WTC11 (cell line): ENCODE results near the gene ADAMTS15. TPM values are rescaled to one million over a fixed set of nuclear protein-coding genes. Genes with fewer than 3 reads are reported as not detected.

Experiments
- ATAC-seq: fragments of 200-7000 bp; cut with Tn5 transposase; 2 replicates; pipeline ENCODE4 v1.10.0; 2021; ENCODE audit warnings: mild to moderate bottlenecking, moderate library complexity
- CTCF ChIA-PET: fragments of 300-600 bp; sonication (Branson Sonifier 250); formaldehyde crosslinking; loops from one replicate; lab custom pipeline; 2021; ENCODE audit warnings: antibody characterized with exemption; lab: Charles Lee
- POLR2A ChIA-PET: fragments of 350-600 bp; sonication (Branson Sonifier 250); formaldehyde crosslinking; loops from one replicate; lab custom pipeline; 2021; ENCODE audit warnings: antibody characterized with exemption; lab: Charles Lee
- DNase-seq: peaks from one replicate; pipeline ENCODE4 v3.0.0; 2021; ENCODE audit warnings: low spot score
- H3K27ac Mint-ChIP-seq: 2 replicates; pipeline ENCODE4 v1.8.0; 2021; ENCODE audit warnings: mixed read lengths
- H3K27me3 Mint-ChIP-seq: 2 replicates; pipeline ENCODE4 v1.8.0; 2021; ENCODE audit warnings: low read depth, mild to moderate bottlenecking, moderate library complexity, mixed read lengths
- H3K36me3 Mint-ChIP-seq: 2 replicates; pipeline ENCODE4 v1.8.0; 2021; ENCODE audit warnings: mixed read lengths
- H3K4me1 Mint-ChIP-seq: 2 replicates; pipeline ENCODE4 v1.8.0; 2022; ENCODE audit warnings: mixed read lengths
- H3K4me3 Mint-ChIP-seq: 2 replicates; pipeline ENCODE4 v1.8.0; 2021; ENCODE audit warnings: mild to moderate bottlenecking, moderate library complexity, mixed read lengths
- H3K9me3 Mint-ChIP-seq: 2 replicates; pipeline ENCODE4 v1.8.0; 2021; ENCODE audit warnings: mixed read lengths
- CBFB ChIP-seq: sonication (generic); formaldehyde crosslinking; IDR thresholded peaks from 2 replicates; pipeline ENCODE4 v1.8.1; 2022; ENCODE audit warnings: mild to moderate bottlenecking, low read depth, missing genetic modification reagents
- E2F1 ChIP-seq: sonication (generic); formaldehyde crosslinking; IDR thresholded peaks from 2 replicates; pipeline ENCODE4 v1.8.0; 2022; ENCODE audit warnings: mild to moderate bottlenecking, missing genetic modification reagents
- ESRRA ChIP-seq: sonication (generic); formaldehyde crosslinking; IDR thresholded peaks from 2 replicates; pipeline ENCODE4 v1.8.1; 2022; ENCODE audit warnings: mild to moderate bottlenecking, missing genetic modification reagents, borderline replicate concordance
- FOXK1 ChIP-seq: sonication (generic); formaldehyde crosslinking; IDR thresholded peaks from 2 replicates; pipeline ENCODE4 v1.8.0; 2022; ENCODE audit warnings: mild to moderate bottlenecking, moderate library complexity, missing genetic modification reagents
- GABPB1 ChIP-seq: sonication (generic); formaldehyde crosslinking; IDR thresholded peaks from 2 replicates; pipeline ENCODE4 v1.8.1; 2023; ENCODE audit warnings: mild to moderate bottlenecking, missing genetic modification reagents
- HMGXB4 ChIP-seq: sonication (generic); formaldehyde crosslinking; IDR thresholded peaks from 2 replicates; pipeline ENCODE4 v1.8.1; 2023; ENCODE audit warnings: mild to moderate bottlenecking, moderate library complexity, missing genetic modification reagents
- IRF1 ChIP-seq: sonication (generic); formaldehyde crosslinking; IDR thresholded peaks from 2 replicates; pipeline ENCODE4 v1.8.0; 2023; ENCODE audit warnings: missing genetic modification reagents
- IRF2 ChIP-seq: sonication (generic); formaldehyde crosslinking; IDR thresholded peaks from 2 replicates; pipeline ENCODE4 v1.8.0; 2022; ENCODE audit warnings: low read depth, missing genetic modification reagents, borderline replicate concordance
- JAZF1 ChIP-seq: fragments of 250-450 bp; sonication (Bioruptor Pico); IDR thresholded peaks from 2 replicates; pipeline ENCODE4 v1.9.0; 2021; ENCODE audit warnings: moderate library complexity, mild to moderate bottlenecking, inconsistent platforms
- MLX ChIP-seq: sonication (generic); formaldehyde crosslinking; IDR thresholded peaks from 2 replicates; pipeline ENCODE4 v1.8.1; 2023; ENCODE audit warnings: mild to moderate bottlenecking, missing genetic modification reagents, moderate library complexity
- MYBL2 ChIP-seq: sonication (generic); formaldehyde crosslinking; IDR thresholded peaks from 2 replicates; pipeline ENCODE4 v1.8.1; 2023; ENCODE audit warnings: mild to moderate bottlenecking, moderate library complexity, missing genetic modification reagents
- NFE2L1 ChIP-seq: sonication (generic); formaldehyde crosslinking; IDR thresholded peaks from 2 replicates; pipeline ENCODE4 v1.8.1; 2023; ENCODE audit warnings: missing genetic modification reagents
- OVOL2 ChIP-seq: fragments of 250-450 bp; sonication (Bioruptor Pico); IDR thresholded peaks from 2 replicates; pipeline ENCODE4 v1.9.0; 2021; ENCODE audit warnings: mild to moderate bottlenecking, borderline replicate concordance
- PRRX2 ChIP-seq: fragments of 250-450 bp; sonication (Bioruptor Pico); IDR thresholded peaks from 2 replicates; pipeline ENCODE4 v1.8.0; 2021; ENCODE audit warnings: mild to moderate bottlenecking
- SOX15 ChIP-seq: fragments of 250-450 bp; sonication (Bioruptor Pico); IDR thresholded peaks from 2 replicates; pipeline ENCODE4 v1.9.0; 2021; ENCODE audit warnings: mild to moderate bottlenecking
- SP1 ChIP-seq: sonication (generic); formaldehyde crosslinking; conservative IDR thresholded peaks from 2 replicates; pipeline ENCODE4 v1.8.1; 2022; ENCODE audit warnings: missing genetic modification reagents
- TCF7 ChIP-seq: sonication (generic); formaldehyde crosslinking; IDR thresholded peaks from 2 replicates; pipeline ENCODE4 v1.8.0; 2022; ENCODE audit warnings: mild to moderate bottlenecking, low read depth, missing genetic modification reagents, moderate library complexity
- USF2 ChIP-seq: sonication (generic); formaldehyde crosslinking; IDR thresholded peaks from 2 replicates; pipeline ENCODE4 v1.8.1; 2023; ENCODE audit warnings: mild to moderate bottlenecking, missing genetic modification reagents, moderate library complexity
- ZNF121 ChIP-seq: sonication (generic); formaldehyde crosslinking; IDR thresholded peaks from 2 replicates; pipeline ENCODE4 v1.8.0; 2023; ENCODE audit warnings: missing genetic modification reagents
- ZNF232 ChIP-seq: sonication (generic); formaldehyde crosslinking; IDR thresholded peaks from 2 replicates; pipeline ENCODE4 v1.8.0; 2022; ENCODE audit warnings: mild to moderate bottlenecking, missing genetic modification reagents
- ZNF263 ChIP-seq: sonication (generic); formaldehyde crosslinking; IDR thresholded peaks from 2 replicates; pipeline ENCODE4 v1.8.1; 2022; ENCODE audit warnings: low read depth, mild to moderate bottlenecking, moderate library complexity, missing genetic modification reagents
- ZNF396 ChIP-seq: fragments of 250-450 bp; sonication (Bioruptor Pico); IDR thresholded peaks from 2 replicates; pipeline ENCODE4 v1.8.0; 2021; ENCODE audit warnings: mild to moderate bottlenecking, moderate library complexity, borderline replicate concordance
- ZNF425 ChIP-seq: fragments of 250-450 bp; sonication (Bioruptor Pico); conservative IDR thresholded peaks from 2 replicates; pipeline ENCODE4 v1.9.0; 2021; ENCODE audit warnings: mild to moderate bottlenecking
- ZNF671 ChIP-seq: fragments of 250-450 bp; sonication (Bioruptor Pico); IDR thresholded peaks from 2 replicates; pipeline ENCODE4 v1.8.0; 2021; ENCODE audit warnings: mild to moderate bottlenecking
- total RNA-seq: library from RNA; stranded (reverse); gene quantifications from 3 replicates; pipeline ENCODE4 v1.2.3, GENCODE V29; 2021

ADAMTS15 gene
- total RNA-seq, 1 experiment from 2014 or later: 3.7 TPM

GRCh38 chr11:130472434-130472961 lies 24.1 kb downstream of the ADAMTS15 start:
- CTCF ChIA-PET: no interaction called here
- ATAC-seq: no peak
- no peak for TF ChIP-seq MYBL2 (CRISPR knock-in tag)
- TF ChIP-seq SP1 (CRISPR knock-in tag): no peak
- TF ChIP-seq IRF2 (CRISPR knock-in tag): no peak
- TF ChIP-seq MLX: no peak
- TF ChIP-seq USF2 (CRISPR knock-in tag): no peak
- no peak for TF ChIP-seq ZNF425 (CRISPR knock-in tag)
- no peak for TF ChIP-seq ZNF121 (CRISPR knock-in tag)
- no peak for TF ChIP-seq HMGXB4 (CRISPR knock-in tag)
- TF ChIP-seq JAZF1 (CRISPR knock-in tag): no peak
- TF ChIP-seq CBFB (CRISPR knock-in tag): no peak
- TF ChIP-seq SOX15 (CRISPR knock-in tag): no peak
- TF ChIP-seq ZNF396 (CRISPR knock-in tag): no peak
- TF ChIP-seq ZNF232 (CRISPR knock-in tag): no peak
- TF ChIP-seq ZNF671: no peak
- no peak for TF ChIP-seq FOXK1
- TF ChIP-seq IRF1 (CRISPR knock-in tag): no peak
- TF ChIP-seq ZNF263: no peak
- TF ChIP-seq, all 79 proteins: peak for 0
- POLR2A ChIA-PET: no interaction called here
- H3K36me3 Mint-ChIP-seq: no peaks in the 10 kb centered on the region
- H3K27ac Mint-ChIP-seq: no peak overlapping the region
- no peak overlapping the region for H3K4me3 Mint-ChIP-seq
- DNase-seq: no peak
- H3K9me3 Mint-ChIP-seq: no peaks in the 10 kb centered on the region
- H3K27me3 Mint-ChIP-seq: no peaks in the 10 kb centered on the region
- peaks cover 3% of the 10 kb centered on the region; the same call in 1 of the 2 replicates for H3K4me1 Mint-ChIP-seq

GRCh38 chr11:130473056-130473794 lies 24.8 kb downstream of the ADAMTS15 start:
- ChIA-PET CTCF (no interaction called here), POLR2A (no interaction called here)
- no peak overlapping the region for H3K4me3 Mint-ChIP-seq
- H3K36me3 Mint-ChIP-seq: no peaks in the 10 kb centered on the region
- DNase-seq (no peak), ATAC-seq (no peak)
- H3K27ac Mint-ChIP-seq: no peak overlapping the region
- no peaks in the 10 kb centered on the region for H3K9me3 Mint-ChIP-seq
- H3K4me1 Mint-ChIP-seq: peaks cover 3% of the 10 kb centered on the region; the same call in 1 of the 2 replicates
- no peaks in the 10 kb centered on the region for H3K27me3 Mint-ChIP-seq
- no peak for TF ChIP-seq IRF1 (CRISPR knock-in tag)
- TF ChIP-seq NFE2L1 (CRISPR knock-in tag): no peak
- TF ChIP-seq OVOL2 (CRISPR knock-in tag): no peak
- no peak for TF ChIP-seq HMGXB4 (CRISPR knock-in tag)
- no peak for TF ChIP-seq GABPB1
- TF ChIP-seq E2F1 (CRISPR knock-in tag): no peak
- TF ChIP-seq ESRRA (CRISPR knock-in tag): no peak
- no peak for TF ChIP-seq PRRX2 (CRISPR knock-in tag)
- no peak for TF ChIP-seq TCF7 (CRISPR knock-in tag)
- no peak for TF ChIP-seq SOX15 (CRISPR knock-in tag)
